ENCODE data around the gene FAM163B.

Gene FAM163B

GRCh38 chr9:133581011-133581410, 28.2 kb downstream of the FAM163B start:
- DNase-seq (ENCODE audit: low read depth in 2 of 2), result no peak

GRCh38 chr9:133580419-133580738, 28.8 kb downstream of the FAM163B start:
- DNase-seq (ENCODE audit: low read depth in 2 of 2), result no peak

GRCh38 chr9:133579601-133580418, 29.4 kb downstream of the FAM163B start:
- DNase-seq (ENCODE audit: low read depth in 2 of 2), result no peak

GRCh38 chr9:133578524-133579441, 30.4 kb downstream of the FAM163B start:
- DNase-seq (ENCODE audit: low read depth in 2 of 2), result no peak

GRCh38 chr9:133577737-133578112, 31.5 kb downstream of the FAM163B start:
- no peak for DNase-seq (ENCODE audit: low read depth in 2 of 2)

GRCh38 chr9:133576875-133577736, 32.1 kb downstream of the FAM163B start:
- DNase-seq (ENCODE audit: low read depth in 2 of 2), result no peak

GRCh38 chr9:133576031-133576874, 32.9 kb downstream of the FAM163B start:
- DNase-seq (ENCODE audit: low read depth in 2 of 2), result no peak

- DNase-seq (ENCODE audit: low read depth in 2 of 2), result no peak
Measured at GRCh38 chr9:133575186-133576030, 33.8 kb downstream of the FAM163B start.

- no peak for DNase-seq (ENCODE audit: low read depth in 2 of 2)
Measured at GRCh38 chr9:133574771-133575170, 34.4 kb downstream of the FAM163B start.

GRCh38 chr9:133573791-133574515, 35.2 kb downstream of the FAM163B start:
- no peak for DNase-seq (ENCODE audit: low read depth in 2 of 2)

- DNase-seq (ENCODE audit: low read depth in 2 of 2), result no peak
Measured at GRCh38 chr9:133572821-133573361, 36.3 kb downstream of the FAM163B start.

GRCh38 chr9:133571896-133572595, 37.1 kb downstream of the FAM163B start:
- no peak for DNase-seq (ENCODE audit: low read depth in 2 of 2)

- DNase-seq (ENCODE audit: low read depth in 2 of 2), result no peak
Measured at GRCh38 chr9:133571391-133571890, 37.7 kb downstream of the FAM163B start.

GRCh38 chr9:133570691-133571080, 38.5 kb downstream of the FAM163B start:
- no peak for DNase-seq (ENCODE audit: low read depth in 2 of 2)

- no peak for DNase-seq (ENCODE audit: low read depth in 2 of 2)
Measured at GRCh38 chr9:133569891-133570690, 39.1 kb downstream of the FAM163B start.

- no peak for DNase-seq (ENCODE audit: low read depth in 2 of 2)
Measured at GRCh38 chr9:133569121-133569785, 39.9 kb downstream of the FAM163B start.

- no peak for DNase-seq (ENCODE audit: low read depth in 2 of 2)
Measured at GRCh38 chr9:133568186-133568585, 41.0 kb downstream of the FAM163B start.
